MM.1S (cell line): ENCODE results near the gene CYSLTR2.

Experiments
- DNase-seq: peaks from one replicate; pipeline ENCODE4 v3.0.0-alpha.2; 2015
- H2AFZ ChIP-seq: fragments of 300-600 bp; sonication (generic); 2 replicates; pipeline ENCODE4 v1.6.0; 2016; ENCODE audit warnings: antibody characterized with exemption, low read length
- H3F3A ChIP-seq: fragments of 300-600 bp; sonication (generic); 2 replicates; pipeline ENCODE4 v1.6.1; 2016; ENCODE audit warnings: mild to moderate bottlenecking, antibody characterized with exemption, low read length, moderate library complexity, mixed read lengths; ENCODE audit not compliant: insufficient read depth
- H3K27ac ChIP-seq: fragments of 300-600 bp; sonication (generic); 2 replicates; pipeline ENCODE4 v1.5.1; 2016; ENCODE audit warnings: mild to moderate bottlenecking, low read length
- H3K27me3 ChIP-seq: fragments of 300-600 bp; sonication (generic); replicated peaks from 2 replicates; pipeline ENCODE4 v1.6.0; 2016; ENCODE audit warnings: low read length; ENCODE audit not compliant: insufficient read depth
- H3K36me3 ChIP-seq: fragments of 300-600 bp; sonication (generic); replicated peaks from 2 replicates; pipeline ENCODE4 v1.6.1; 2016; ENCODE audit warnings: mild to moderate bottlenecking, low read length, mixed read lengths; ENCODE audit not compliant: insufficient read depth
- H3K4me1 ChIP-seq: fragments of 300-600 bp; sonication (generic); 2 replicates; pipeline ENCODE4 v1.6.1; 2016; ENCODE audit warnings: low read length, mixed read lengths
- H3K4me2 ChIP-seq: fragments of 300-600 bp; sonication (generic); 2 replicates; pipeline ENCODE4 v1.6.0; 2016; ENCODE audit warnings: low read depth, low read length
- H3K4me3 ChIP-seq: fragments of 300-600 bp; sonication (generic); 2 replicates; pipeline ENCODE4 v1.5.1; 2016; ENCODE audit warnings: low read length, mixed read lengths
- H3K79me2 ChIP-seq: fragments of 300-600 bp; sonication (generic); 2 replicates; pipeline ENCODE4 v1.6.1; 2016; ENCODE audit warnings: mixed run types, low read length, mixed read lengths
- H3K9ac ChIP-seq: fragments of 300-600 bp; sonication (generic); 2 replicates; pipeline ENCODE4 v1.6.1; 2016; ENCODE audit warnings: low read length, mixed read lengths
- H3K9me2 ChIP-seq: fragments of 300-600 bp; sonication (generic); replicated peaks from 2 replicates; pipeline ENCODE4 v1.6.1; 2016; ENCODE audit warnings: mild to moderate bottlenecking, low read length, mixed read lengths; ENCODE audit not compliant: insufficient read depth
- H3K9me3 ChIP-seq: fragments of 300-600 bp; sonication (generic); replicated peaks from 2 replicates; pipeline ENCODE4 v1.6.1; 2016; ENCODE audit warnings: mild to moderate bottlenecking, low read length, mixed read lengths; ENCODE audit not compliant: insufficient read depth
- H4K20me1 ChIP-seq: fragments of 300-600 bp; sonication (generic); 2 replicates; pipeline ENCODE4 v1.6.1; 2016; ENCODE audit warnings: mild to moderate bottlenecking, low read length, moderate library complexity, mixed read lengths; ENCODE audit not compliant: insufficient read depth
- CTCF ChIP-seq: fragments of 300-600 bp; sonication (generic); IDR thresholded peaks from 2 replicates; pipeline ENCODE4 v1.5.1; 2016; ENCODE audit warnings: antibody characterized with exemption, low read length, mixed read lengths
- EZH2 ChIP-seq: fragments of 300-600 bp; sonication (generic); optimal IDR thresholded peaks from 2 replicates; pipeline ENCODE3; 2017; ENCODE audit warnings: low read depth, mild to moderate bottlenecking, antibody characterized with exemption, low read length, mixed read lengths
- EZH2phosphoT487 ChIP-seq: fragments of 300-600 bp; sonication (generic); IDR thresholded peaks from 2 replicates; pipeline ENCODE4 v1.6.1; 2018; ENCODE audit warnings: antibody characterized with exemption, low read length

Gene CYSLTR2

GRCh38 chr13:48625413-48626076, 28.2 kb upstream of the CYSLTR2 start:
- Histone ChIP-seq H3K4me3 (no peak overlapping the region), H3K9me3 (no peaks in the 10 kb centered on the region), H3K27ac (no peak overlapping the region), H3K4me2 (no peak overlapping the region), H3K27me3 (no peaks in the 10 kb centered on the region), H3K79me2 (no peaks in the 10 kb centered on the region), H3K9ac (no peak overlapping the region), H2AFZ (no peak overlapping the region), H3F3A (no peaks in the 10 kb centered on the region), H4K20me1 (no peaks in the 10 kb centered on the region), H3K9me2 (no peaks in the 10 kb centered on the region), H3K4me1 (no peaks in the 10 kb centered on the region), H3K36me3 (no peaks in the 10 kb centered on the region)
- TF ChIP-seq EZH2phosphoT487 (no peak), CTCF (no peak), EZH2 (no peak)
- no peak for DNase-seq

- Histone ChIP-seq H3K4me1 (no peaks in the 10 kb centered on the region), H4K20me1 (no peaks in the 10 kb centered on the region), H3K79me2 (no peaks in the 10 kb centered on the region), H3F3A (no peaks in the 10 kb centered on the region), H3K27ac (no peak overlapping the region), H3K27me3 (no peaks in the 10 kb centered on the region), H3K4me2 (no peak overlapping the region), H3K9ac (no peak overlapping the region), H2AFZ (no peak overlapping the region), H3K4me3 (no peak overlapping the region), H3K9me2 (no peaks in the 10 kb centered on the region), H3K9me3 (no peaks in the 10 kb centered on the region), H3K36me3 (no peaks in the 10 kb centered on the region)
- no peak for DNase-seq
- no peak for TF ChIP-seq EZH2phosphoT487
- no peak for TF ChIP-seq EZH2
- no peak for TF ChIP-seq CTCF
Observed at GRCh38 chr13:48626077-48626449, 27.7 kb upstream of the CYSLTR2 start.

GRCh38 chr13:48626726-48627451, 26.8 kb upstream of the CYSLTR2 start:
- Histone ChIP-seq H3K4me3 (no peak overlapping the region), H3K9me2 (no peaks in the 10 kb centered on the region), H3K4me2 (no peak overlapping the region), H3K27me3 (no peaks in the 10 kb centered on the region), H2AFZ (no peak overlapping the region), H3K9ac (no peak overlapping the region), H3K79me2 (no peaks in the 10 kb centered on the region), H3K27ac (no peak overlapping the region), H3F3A (no peaks in the 10 kb centered on the region), H3K9me3 (no peaks in the 10 kb centered on the region), H3K36me3 (no peaks in the 10 kb centered on the region), H3K4me1 (no peaks in the 10 kb centered on the region), H4K20me1 (no peaks in the 10 kb centered on the region)
- no peak for DNase-seq
- TF ChIP-seq CTCF = no peak
- no peak for TF ChIP-seq EZH2phosphoT487
- TF ChIP-seq EZH2 = no peak
